Measurements from ENCODE around the gene APOBEC3A. TPM values are rescaled to one million over a fixed set of nuclear protein-coding genes. Genes with fewer than 3 reads are reported as not detected.

APOBEC3A gene
- total and polyA plus RNA-seq, 2 of the 13 experiments (the other 11 are each of a cell fraction or from before 2014, with no cell fraction given): not detected

DNA sequence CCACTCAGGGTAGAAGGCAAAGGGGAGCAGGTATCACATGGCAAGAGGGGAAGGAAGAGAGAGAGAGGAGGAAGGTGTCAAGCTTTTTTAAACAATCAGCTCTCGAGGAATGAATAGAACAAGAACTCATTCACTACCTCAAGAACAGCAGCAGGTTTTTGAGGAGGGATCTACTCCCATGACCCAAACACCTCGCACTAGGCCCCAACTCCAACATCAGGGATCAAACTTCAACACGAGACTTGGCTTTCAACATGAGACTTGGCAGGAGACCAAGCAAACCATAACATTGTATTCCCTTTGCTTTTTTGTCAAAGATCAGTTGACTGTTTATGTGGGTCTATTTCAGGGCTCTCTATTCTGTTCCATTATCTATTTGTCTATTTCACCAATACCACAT, 26.9 kb upstream of the APOBEC3A start (continued):
- TF ChIP-seq IRX3 (CRISPR knock-in tag; IDR thresholded peaks at IDR 0.05; ENCODE audit: borderline replicate concordance, low read depth) (no peak), GATAD2A (CRISPR knock-in tag; IDR thresholded peaks at IDR 0.05) (no peak), MIER2 (CRISPR knock-in tag; IDR thresholded peaks at IDR 0.05) (no peak), ZNF354B (CRISPR knock-in tag; IDR thresholded peaks at IDR 0.05) (no peak), SOX5 (CRISPR knock-in tag; IDR thresholded peaks at IDR 0.05; ENCODE audit: borderline replicate concordance) (peak; percentile 27; the same call in 1 of the 2 replicates), DR1 (CRISPR knock-in tag; IDR thresholded peaks at IDR 0.05) (no peak)
- TF ChIP-seq, protein P1, sequence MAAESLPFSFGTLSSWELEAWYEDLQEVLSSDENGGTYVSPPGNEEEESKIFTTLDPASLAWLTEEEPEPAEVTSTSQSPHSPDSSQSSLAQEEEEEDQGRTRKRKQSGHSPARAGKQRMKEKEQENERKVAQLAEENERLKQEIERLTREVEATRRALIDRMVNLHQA (CRISPR knock-in tag; IDR thresholded peaks at IDR 0.05): no peak

DNA sequence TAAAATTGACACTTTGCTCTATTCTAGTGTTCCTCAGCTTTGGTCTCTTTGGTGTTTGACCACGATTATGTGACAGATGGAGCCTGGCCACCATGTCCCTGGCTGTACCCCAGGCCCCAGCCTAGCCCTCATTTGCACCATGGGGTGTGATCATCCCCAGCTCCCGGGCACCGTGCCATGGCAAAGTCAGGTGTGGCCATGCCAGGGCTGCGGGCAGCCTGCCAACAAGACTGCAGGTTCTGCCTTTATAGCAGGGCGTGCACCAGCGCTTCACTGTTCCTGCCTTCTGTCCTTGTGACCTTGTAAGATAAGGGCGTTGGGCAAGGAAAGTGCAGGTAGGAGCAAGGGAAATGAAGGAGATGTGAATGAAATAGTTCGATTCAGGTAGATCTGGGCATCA, 22.4 kb upstream of the APOBEC3A start:
- Histone ChIP-seq H4K20me1 (ENCODE audit: insufficient read depth, low read length) (no peaks in the 10 kb centered on the region), H2AFZ (ENCODE audit: low read length) (no peak overlapping the region), H3K9me3 (ENCODE audit: low read length) (no peaks in the 10 kb centered on the region), H3K27me3 (ENCODE audit: control insufficient read depth in 1 of 2, insufficient read depth in 2 of 2, low read length in 2 of 2) (peaks cover 2 to 4% of the 10 kb centered on the region in 2 experiments; a peak in 2 of 5 replicates), H3K4me2 (ENCODE audit: low read depth, low read length) (no peak overlapping the region), H3K27ac (ENCODE audit: extremely low read length, insufficient read depth, low read length) (no peak overlapping the region), H3K9ac (ENCODE audit: insufficient read depth, low read depth, low read length) (no peak overlapping the region), H3K79me2 (ENCODE audit: insufficient read depth, low read length) (no peaks in the 10 kb centered on the region), H3K4me3 (replicated peaks in 1 of 3; ENCODE audit: insufficient read depth in 1 of 3, low read depth in 2 of 3, low read length in 3 of 3) (no peak overlapping the region), H3K36me3 (replicated peaks in 1 of 2; ENCODE audit: control insufficient read depth in 1 of 2, insufficient read depth in 2 of 2, low read length in 2 of 2) (no peaks in the 10 kb centered on the region), H3K4me1 (ENCODE audit: insufficient read depth, low read length) (peaks cover 21% of the 10 kb centered on the region)
- DNase-seq (ENCODE audit: low spot score) (no peak), ATAC-seq (no peak), FAIRE-seq (no peak)
- ChIA-PET CTCF (ENCODE audit: low intra/inter-chr PET ratio, low total read pairs) (no interaction called here), POLR2A (no interaction called here)
- intact Hi-C loops (cut with micrococcal nuclease; ENCODE audit: unreplicated experiment) (no loop called here), in situ Hi-C loops (cut with HindIII; ENCODE audit: extremely low pct_ligation_motif_present, low pct_unique_long_range_greater_than_20kb) (no loop called here)
- 56% methylated on average over 8 of the region's 8 CpGs for WGBS (ENCODE audit: low lambda C conversion rate)
- no TSS peak for BruUV-seq (replicated peaks)
- TF ChIP-seq RNF2 (conservative IDR thresholded peaks at IDR 0.05; ENCODE audit: low read depth) (no peak), SETDB1 (CRISPR knock-in tag; IDR thresholded peaks at IDR 0.05; ENCODE audit: borderline replicate concordance) (no peak), ZNF619 (CRISPR knock-in tag; IDR thresholded peaks at IDR 0.05) (no peak), ZFP41 (CRISPR knock-in tag; IDR thresholded peaks at IDR 0.05; ENCODE audit: borderline replicate concordance) (no peak), NAIF1 (CRISPR knock-in tag; IDR thresholded peaks at IDR 0.05; ENCODE audit: borderline replicate concordance) (no peak), MAZ (IDR thresholded peaks at IDR 0.05; ENCODE audit: borderline replicate concordance, low read depth, low read length) (no peak), MAZ (CRISPR knock-in tag; IDR thresholded peaks at IDR 0.05; ENCODE audit: low read depth) (no peak)
- TF ChIP-seq, protein P2, sequence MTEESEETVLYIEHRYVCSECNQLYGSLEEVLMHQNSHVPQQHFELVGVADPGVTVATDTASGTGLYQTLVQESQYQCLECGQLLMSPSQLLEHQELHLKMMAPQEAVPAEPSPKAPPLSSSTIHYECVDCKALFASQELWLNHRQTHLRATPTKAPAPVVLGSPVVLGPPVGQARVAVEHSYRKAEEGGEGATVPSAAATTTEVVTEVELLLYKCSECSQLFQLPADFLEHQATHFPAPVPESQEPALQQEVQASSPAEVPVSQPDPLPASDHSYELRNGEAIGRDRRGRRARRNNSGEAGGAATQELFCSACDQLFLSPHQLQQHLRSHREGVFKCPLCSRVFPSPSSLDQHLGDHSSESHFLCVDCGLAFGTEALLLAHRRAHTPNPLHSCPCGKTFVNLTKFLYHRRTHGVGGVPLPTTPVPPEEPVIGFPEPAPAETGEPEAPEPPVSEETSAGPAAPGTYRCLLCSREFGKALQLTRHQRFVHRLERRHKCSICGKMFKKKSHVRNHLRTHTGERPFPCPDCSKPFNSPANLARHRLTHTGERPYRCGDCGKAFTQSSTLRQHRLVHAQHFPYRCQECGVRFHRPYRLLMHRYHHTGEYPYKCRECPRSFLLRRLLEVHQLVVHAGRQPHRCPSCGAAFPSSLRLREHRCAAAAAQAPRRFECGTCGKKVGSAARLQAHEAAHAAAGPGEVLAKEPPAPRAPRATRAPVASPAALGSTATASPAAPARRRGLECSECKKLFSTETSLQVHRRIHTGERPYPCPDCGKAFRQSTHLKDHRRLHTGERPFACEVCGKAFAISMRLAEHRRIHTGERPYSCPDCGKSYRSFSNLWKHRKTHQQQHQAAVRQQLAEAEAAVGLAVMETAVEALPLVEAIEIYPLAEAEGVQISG (CRISPR knock-in tag; IDR thresholded peaks at IDR 0.05): no peak
- TF ChIP-seq, protein P3, sequence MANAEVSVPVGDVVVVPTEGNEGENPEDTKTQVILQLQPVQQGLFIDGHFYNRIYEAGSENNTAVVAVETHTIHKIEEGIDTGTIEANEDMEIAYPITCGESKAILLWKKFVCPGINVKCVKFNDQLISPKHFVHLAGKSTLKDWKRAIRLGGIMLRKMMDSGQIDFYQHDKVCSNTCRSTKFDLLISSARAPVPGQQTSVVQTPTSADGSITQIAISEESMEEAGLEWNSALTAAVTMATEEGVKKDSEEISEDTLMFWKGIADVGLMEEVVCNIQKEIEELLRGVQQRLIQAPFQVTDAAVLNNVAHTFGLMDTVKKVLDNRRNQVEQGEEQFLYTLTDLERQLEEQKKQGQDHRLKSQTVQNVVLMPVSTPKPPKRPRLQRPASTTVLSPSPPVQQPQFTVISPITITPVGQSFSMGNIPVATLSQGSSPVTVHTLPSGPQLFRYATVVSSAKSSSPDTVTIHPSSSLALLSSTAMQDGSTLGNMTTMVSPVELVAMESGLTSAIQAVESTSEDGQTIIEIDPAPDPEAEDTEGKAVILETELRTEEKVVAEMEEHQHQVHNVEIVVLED (CRISPR knock-in tag; IDR thresholded peaks at IDR 0.05; ENCODE audit: borderline replicate concordance): no peak
